CD4-positive, alpha-beta memory T cell (primary cell): ENCODE data around the gene ARMH3. TPM values are rescaled to one million over a fixed set of nuclear protein-coding genes. Genes with fewer than 3 reads are reported as not detected.
A peak's percentile ranks its signal among the peaks of the same experiment; 100 is the strongest.

ENCODE experiments used
- CTCF ChIA-PET: fragments of 350-600 bp; sonication (Branson Sonifier 250); formaldehyde crosslinking; loops from one replicate; lab custom pipeline; 2021; ENCODE audit warnings: inconsistent platforms; ENCODE audit not compliant: partially characterized antibody; lab: Charles Lee
- POLR2A ChIA-PET: fragments of 350-600 bp; sonication (Branson Sonifier 250); formaldehyde crosslinking; loops from one replicate; lab custom pipeline; 2021; ENCODE audit not compliant: partially characterized antibody; lab: Charles Lee
- DNase-seq, 5 donors: peaks; one replicate each; pipeline versions ENCODE4 v3.0.0 to v3.0.0-alpha.2; 2020 to 2022; ENCODE audit warnings: mixed read lengths in 1 of 5
- H3K27ac ChIP-seq: one replicate; pipeline ENCODE4 v1.7.0; 2013; ENCODE audit warnings: low read depth, low read length
- H3K27me3 ChIP-seq: 2 replicates; pipeline ENCODE4 v1.7.0; 2013; ENCODE audit warnings: mild to moderate bottlenecking, low read length, moderate library complexity; ENCODE audit not compliant: insufficient read depth
- H3K36me3 ChIP-seq: 2 replicates; pipeline ENCODE4 v1.7.0; 2013; ENCODE audit warnings: mild to moderate bottlenecking, low read length, moderate library complexity; ENCODE audit not compliant: insufficient read depth
- H3K4me1 ChIP-seq: 2 replicates; pipeline ENCODE4 v1.7.0; 2013; ENCODE audit warnings: mild to moderate bottlenecking, low read length, moderate library complexity; ENCODE audit not compliant: insufficient read depth
- H3K4me3 ChIP-seq, 2 donors: one replicate each; pipeline ENCODE4 v1.7.0; 2013; ENCODE audit warnings: low read length in 2 of 2, mild to moderate bottlenecking in 1 of 2
- H3K9me3 ChIP-seq, 2 donors: one replicate each; pipeline ENCODE4 v1.7.0; 2013; ENCODE audit warnings: low read length in 2 of 2, control low read depth in 1 of 2; ENCODE audit not compliant: control insufficient read depth in 1 of 2
- H3K27ac Mint-ChIP-seq, 7 donors: one replicate each; pipeline ENCODE4 v1.8.0; 2020 to 2021; ENCODE audit warnings: mixed read lengths in 7 of 7, mild to moderate bottlenecking in 6 of 7, inconsistent platforms in 3 of 7, moderate library complexity in 3 of 7
- H3K27me3 Mint-ChIP-seq, 2 donors: one replicate each; pipeline ENCODE4 v1.8.0; 2020 to 2021; ENCODE audit warnings: mixed read lengths in 2 of 2
- H3K36me3 Mint-ChIP-seq, 2 donors: one replicate each; pipeline ENCODE4 v1.8.0; 2020 to 2021; ENCODE audit warnings: mixed read lengths in 2 of 2, inconsistent platforms in 1 of 2, mild to moderate bottlenecking in 1 of 2
- H3K4me1 Mint-ChIP-seq, 4 donors: one replicate each; pipeline ENCODE4 v1.8.0; 2020 to 2021; ENCODE audit warnings: mixed read lengths in 4 of 4, mild to moderate bottlenecking in 1 of 4
- H3K4me3 Mint-ChIP-seq, 8 donors: one replicate each; pipeline ENCODE4 v1.8.0; 2020 to 2021; ENCODE audit warnings: mixed read lengths in 8 of 8, mild to moderate bottlenecking in 7 of 8, moderate library complexity in 6 of 8, inconsistent platforms in 3 of 8
- H3K9me3 Mint-ChIP-seq, 8 donors: one replicate each; pipeline ENCODE4 v1.8.0; 2020 to 2021; ENCODE audit warnings: mixed read lengths in 8 of 8, mild to moderate bottlenecking in 5 of 8, inconsistent platforms in 3 of 8, moderate library complexity in 1 of 8
- intact Hi-C: fragments of 100-400 bp; cut with micrococcal nuclease; formaldehyde crosslinking; loops from one replicate; pipeline ENCODE4 v1.15.1; 2023
- polyA plus RNA-seq, 2 donors: library from polyadenylated mRNA; unstranded; fragments of 300-500 nt; fragmentation: Illumina TruSeq; gene quantifications; one replicate each; pipeline ENCODE4 v1.2.3, GENCODE V29; 2021
- total RNA-seq, 2 experiments: library from RNA; stranded (reverse); gene quantifications; one replicate each; pipeline ENCODE4 v1.2.3, GENCODE V29; 2021

Gene ARMH3
- total and polyA plus RNA-seq, 4 experiments from 2014 or later: 21.9 to 31.8 (median 30.0) TPM

DNA sequence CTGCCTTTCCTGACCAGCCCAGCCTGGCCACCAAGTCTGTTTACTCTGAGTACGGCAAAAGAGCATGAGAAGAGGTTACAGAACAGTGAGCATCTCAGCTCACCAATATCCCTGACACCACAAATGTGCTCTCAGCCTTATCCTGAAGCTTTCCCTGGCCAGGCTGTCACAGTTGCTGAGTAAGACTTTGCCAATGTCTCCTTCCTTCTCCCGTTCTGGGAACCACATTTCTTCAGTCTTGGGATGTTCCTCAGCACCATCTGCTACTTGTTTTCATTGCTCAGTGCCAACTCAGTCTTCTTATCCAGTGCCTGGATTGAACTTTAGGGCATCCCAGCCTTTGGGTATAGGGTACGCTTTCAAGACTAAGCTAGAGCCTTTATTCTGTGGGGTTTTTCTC lies 205.2 kb downstream of the ARMH3 start:
- Mint-ChIP-seq H3K4me3 (no peak overlapping the region), H3K36me3 (peaks cover 31 to 42% of the 10 kb centered on the region in 2 donors), H3K9me3 (no peaks in the 10 kb centered on the region), H3K27me3 (no peaks in the 10 kb centered on the region), H3K27ac (peak overlapping the region in 1 of 7 donors; percentile 53), H3K4me1 (no peaks in the 10 kb centered on the region)
- peaks cover 10% of the 10 kb centered on the region for H3K36me3 ChIP-seq
- no peak overlapping the region for H3K4me3 ChIP-seq
- H3K27me3 ChIP-seq: no peaks in the 10 kb centered on the region
- no peaks in the 10 kb centered on the region for H3K9me3 ChIP-seq
- intact Hi-C loops: no loop called here
- H3K4me1 ChIP-seq: no peaks in the 10 kb centered on the region
- POLR2A ChIA-PET: no interaction called here
- CTCF ChIA-PET: interaction anchor here (1.1 to 1.9 kb wide), 2 partner anchors 10 to 13 kb away, joined by 3 to 14 read pairs; no protein-coding TSS in a partner anchor
- no peak overlapping the region for H3K27ac ChIP-seq
- no peak for DNase-seq

DNA sequence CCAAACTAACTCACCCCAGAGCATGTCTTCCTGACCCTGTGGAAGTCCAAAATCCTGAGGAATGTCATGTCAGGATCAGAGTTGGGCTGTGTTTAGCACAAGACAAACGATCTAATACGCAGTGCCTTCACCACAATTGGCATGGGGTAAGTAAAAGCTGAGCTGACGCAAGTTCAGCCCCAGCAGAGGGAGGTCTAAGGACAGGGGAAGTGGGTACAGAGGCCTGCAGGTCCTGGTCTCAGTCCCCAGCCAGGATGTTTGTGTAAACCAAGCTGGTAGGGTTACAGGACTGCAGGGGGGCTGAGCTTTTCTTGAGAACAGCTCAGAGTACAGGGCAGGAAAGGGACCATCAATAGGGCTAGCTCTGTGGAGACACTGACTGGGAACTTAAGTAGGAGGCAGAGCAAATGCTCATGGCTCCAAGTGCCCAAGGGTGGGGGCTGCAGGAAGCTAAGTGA lies 207.1 kb downstream of the ARMH3 start:
- intact Hi-C loops: no loop called here
- Mint-ChIP-seq H3K4me3 (no peak overlapping the region), H3K36me3 (peaks cover 35 to 43% of the 10 kb centered on the region in 2 donors), H3K27me3 (no peaks in the 10 kb centered on the region), H3K4me1 (peaks cover 5 to 8% (median 6%) of the 10 kb centered on the region in 4 donors), H3K27ac (peak overlapping the region in 1 of 7 donors; percentile 44), H3K9me3 (no peaks in the 10 kb centered on the region)
- Histone ChIP-seq H3K36me3 (peaks cover 10% of the 10 kb centered on the region), H3K27ac (no peak overlapping the region), H3K4me1 (peaks cover 6% of the 10 kb centered on the region), H3K27me3 (no peaks in the 10 kb centered on the region), H3K4me3 (no peak overlapping the region), H3K9me3 (no peaks in the 10 kb centered on the region)
- POLR2A ChIA-PET: interaction anchor here (1.3 to 1.4 kb wide), 2 partner anchors 10 to 30 kb away, joined by 3 read pairs; partner anchors contain the start of gene OGA
- CTCF ChIA-PET: interaction anchor here (0.8 to 2.1 kb wide), 2 partner anchors 9 to 66 kb away, joined by 3 to 8 read pairs; partner anchors contain the start of gene NPM3
- no peak for DNase-seq

DNA sequence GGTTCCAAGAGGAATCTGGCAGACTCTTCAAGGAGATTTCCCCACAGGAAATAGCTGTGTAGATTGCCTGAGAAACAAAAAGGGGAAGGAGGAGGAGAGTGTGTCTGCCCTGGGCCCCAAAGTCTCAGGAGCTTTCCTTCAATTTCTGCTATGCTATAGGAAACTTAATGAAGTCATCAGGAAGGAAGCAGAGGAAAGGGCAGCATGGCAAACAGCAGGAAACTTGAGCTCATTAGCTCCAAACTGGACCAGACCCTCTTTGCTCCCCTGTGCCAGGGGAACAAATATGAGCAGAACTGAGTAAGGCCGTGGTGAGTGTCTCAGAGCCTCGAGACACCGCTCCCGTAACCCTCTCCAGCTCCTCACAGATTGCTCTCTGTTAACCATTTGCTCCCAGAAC lies 207.6 kb downstream of the ARMH3 start:
- peaks cover 10% of the 10 kb centered on the region for H3K36me3 ChIP-seq
- no peaks in the 10 kb centered on the region for H3K27me3 Mint-ChIP-seq

DNA sequence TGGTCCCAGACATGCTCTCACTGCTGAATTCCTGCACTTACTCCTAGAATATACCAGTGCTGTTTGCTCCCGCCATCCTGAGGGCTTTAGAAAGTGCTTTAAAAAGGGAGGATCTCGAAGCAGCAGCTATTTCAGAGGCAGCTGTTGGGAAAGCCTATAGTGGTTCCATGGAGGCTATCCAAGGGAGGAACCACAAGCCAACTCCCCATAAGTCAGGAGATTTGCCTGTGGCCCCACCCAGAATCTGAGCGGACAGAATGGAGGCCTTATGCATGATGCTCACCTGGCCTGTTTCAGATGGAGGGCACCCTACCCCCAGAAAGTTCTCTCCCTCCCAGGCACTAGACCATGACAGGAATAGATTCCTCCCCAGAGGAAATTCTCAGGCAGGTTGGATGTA lies 210.1 kb downstream of the ARMH3 start:
- Mint-ChIP-seq H3K4me1 (peaks cover 16 to 33% (median 24%) of the 10 kb centered on the region in 4 donors), H3K36me3 (peaks cover 29 to 37% of the 10 kb centered on the region in 2 donors), H3K27ac (no peak overlapping the region), H3K9me3 (no peaks in the 10 kb centered on the region), H3K4me3 (peak overlapping the region in 1 of 8 donors; percentile 43), H3K27me3 (no peaks in the 10 kb centered on the region)
- Histone ChIP-seq H3K36me3 (peaks cover 10% of the 10 kb centered on the region), H3K9me3 (no peaks in the 10 kb centered on the region), H3K27ac (no peak overlapping the region), H3K27me3 (no peaks in the 10 kb centered on the region), H3K4me1 (peaks cover 21% of the 10 kb centered on the region), H3K4me3 (no peak overlapping the region)
- ChIA-PET CTCF (interaction anchor here (0.7 to 2.2 kb wide), 6 partner anchors 9 to 228 kb away, joined by 3 to 5 read pairs (median 3); no protein-coding TSS in a partner anchor), POLR2A (interaction anchor here (0.6 kb wide), 1 partner anchor 78 kb away, joined by 3 read pairs; no protein-coding TSS in a partner anchor)
- intact Hi-C loops: no loop called here
- no peak for DNase-seq

More for the DNA sequence above, 207.6 kb downstream of the ARMH3 start:
- intact Hi-C loops: no loop called here
- Mint-ChIP-seq H3K4me3 (no peak overlapping the region), H3K27ac (peak overlapping the region in 2 of 7 donors; percentile 44 to 61), H3K9me3 (no peaks in the 10 kb centered on the region), H3K36me3 (peaks cover 35 to 43% of the 10 kb centered on the region in 2 donors), H3K4me1 (peaks cover 5 to 9% (median 7%) of the 10 kb centered on the region in 4 donors)
- H3K4me1 ChIP-seq: peaks cover 8% of the 10 kb centered on the region
- H3K27ac ChIP-seq: no peak overlapping the region
- H3K9me3 ChIP-seq: no peaks in the 10 kb centered on the region
- H3K4me3 ChIP-seq: no peak overlapping the region
- ChIA-PET POLR2A (interaction anchor here (1.3 to 1.4 kb wide), 2 partner anchors 11 to 30 kb away, joined by 3 read pairs; partner anchors contain the start of gene OGA), CTCF (interaction anchor here (2.1 kb wide), 1 partner anchor 8 kb away, joined by 8 read pairs; no protein-coding TSS in a partner anchor)
- no peak for DNase-seq
- no peaks in the 10 kb centered on the region for H3K27me3 ChIP-seq

DNA sequence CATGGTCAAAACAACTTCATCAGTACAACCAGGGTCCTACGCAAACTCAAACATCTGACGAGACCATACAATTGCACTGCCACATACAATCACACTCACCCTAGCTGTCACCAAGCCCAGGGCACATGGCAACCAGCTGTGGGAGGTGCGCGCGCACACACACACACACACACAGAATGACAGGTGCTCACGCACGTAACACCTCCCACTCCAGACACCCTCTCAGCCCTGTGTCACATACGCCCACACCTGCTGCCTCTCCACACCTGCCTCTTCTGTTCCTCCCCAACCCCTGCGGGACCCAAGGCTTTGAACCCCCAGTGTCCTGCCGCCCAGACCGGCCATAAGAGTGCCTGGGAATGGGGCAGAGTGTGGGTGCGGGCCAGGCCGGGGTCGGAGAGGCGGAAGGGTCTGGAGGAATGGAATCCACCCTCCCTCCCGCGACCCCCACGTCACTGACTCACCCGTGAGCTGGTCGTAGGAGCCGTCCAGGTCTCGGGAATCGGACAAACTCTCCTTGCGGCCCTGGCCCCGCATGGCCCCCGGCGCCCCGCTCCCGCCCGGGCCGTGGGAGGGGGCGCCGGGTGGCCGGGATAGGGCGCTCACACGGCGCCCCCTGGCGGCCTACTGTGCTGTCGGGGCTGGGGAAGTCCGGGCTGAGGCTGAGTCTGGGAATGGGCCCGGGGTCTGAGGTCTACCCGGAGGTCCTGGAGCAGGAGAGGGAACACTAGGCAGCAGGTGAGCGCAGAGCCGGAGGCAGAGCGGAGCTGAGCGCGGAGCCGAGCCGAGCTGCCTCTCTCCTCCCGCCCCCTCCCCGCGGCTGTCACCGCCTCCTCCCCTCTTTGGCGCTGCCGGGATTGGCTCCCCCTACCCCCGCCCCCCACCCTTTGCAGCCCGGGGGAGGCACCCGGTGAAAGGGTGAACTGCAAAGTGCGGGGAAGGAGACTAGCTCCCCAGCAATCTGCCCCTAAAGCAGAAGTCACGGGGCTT lies 212.6 kb downstream of the ARMH3 start, which contains the start of gene KCNIP2:
Gene KCNIP2, minus strand, starts transcription at position 769 of the 990 bp plus-strand sequence. Its CDS starts 232 bp downstream, at position 537.
- Mint-ChIP-seq H3K27me3 (no peaks in the 10 kb centered on the region), H3K27ac (peak within 1 kb of the TSS; percentile 17 to 79 (median 59)), H3K36me3 (peaks cover 20% of the 10 kb centered on the region in 2 donors), H3K9me3 (no peaks in the 10 kb centered on the region), H3K4me3 (peak within 1 kb of the TSS; percentile 76 to 84 (median 79)), H3K4me1 (peaks cover 27 to 56% (median 40%) of the 10 kb centered on the region in 4 donors)
- no peak within 1 kb of the TSS for H3K27ac ChIP-seq
- no peak within 1 kb of the TSS for H3K4me3 ChIP-seq
- DNase-seq: peak; percentile 51 to 85 (median 54)
- H3K4me1 ChIP-seq: peaks cover 36% of the 10 kb centered on the region
- ChIA-PET CTCF (interaction anchor here (0.6 to 6.4 kb wide), 12 partner anchors 13 to 230 kb away, joined by 3 to 74 read pairs (median 6); partner anchors contain the start of gene OGA), POLR2A (interaction anchor here (1.4 kb wide), 1 partner anchor 25 kb away, joined by 6 read pairs; the partner anchor contains the start of gene OGA)
- intact Hi-C loops: loop anchor here (5.0 kb wide), 1 partner anchor 274 kb away; no protein-coding TSS in a partner anchor
- no peaks in the 10 kb centered on the region for H3K36me3 ChIP-seq
- H3K27me3 ChIP-seq: no peaks in the 10 kb centered on the region
- no peaks in the 10 kb centered on the region for H3K9me3 ChIP-seq

DNA sequence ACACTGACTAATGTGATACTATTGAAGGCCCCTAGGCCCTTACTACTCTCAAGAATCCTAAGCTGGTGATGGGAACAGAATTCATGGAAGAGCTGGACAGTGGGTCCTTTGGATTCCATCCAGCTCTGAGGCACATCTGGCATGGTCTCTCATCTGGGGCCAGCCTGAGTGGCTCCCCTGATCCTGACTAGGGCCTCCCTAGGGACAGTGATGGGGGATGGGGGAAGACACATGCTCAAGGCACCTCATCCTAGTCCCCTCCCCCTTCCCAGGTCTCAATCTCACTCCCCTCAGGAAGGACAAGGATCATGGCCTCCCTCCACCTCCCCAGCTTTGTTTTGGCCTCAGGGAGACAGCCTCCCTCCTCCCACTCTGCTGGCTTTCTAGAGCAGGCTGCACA lies 214.1 kb downstream of the ARMH3 start:
- Histone ChIP-seq H3K9me3 (no peaks in the 10 kb centered on the region), H3K4me3 (no peak overlapping the region), H3K27me3 (no peaks in the 10 kb centered on the region), H3K4me1 (peaks cover 36% of the 10 kb centered on the region), H3K36me3 (no peaks in the 10 kb centered on the region), H3K27ac (no peak overlapping the region)
- H3K27ac Mint-ChIP-seq: peak overlapping the region in 4 of 7 donors; percentile 36 to 80 (median 78)
- intact Hi-C loops: loop anchor here (2.0 to 5.0 kb wide), 3 partner anchors 47 to 275 kb away; no protein-coding TSS in a partner anchor
- peak overlapping the region in 4 of 8 donors; percentile 38 to 99 (median 90) for H3K4me3 Mint-ChIP-seq
- no peaks in the 10 kb centered on the region for H3K27me3 Mint-ChIP-seq
- peaks cover 27 to 56% (median 40%) of the 10 kb centered on the region in 4 donors for H3K4me1 Mint-ChIP-seq
- ChIA-PET CTCF (interaction anchor here (0.7 to 6.4 kb wide), 43 partner anchors 9 to 783 kb away, joined by 3 to 74 read pairs (median 7); partner anchors contain the start of genes ARMH3, NPM3 and OGA), POLR2A (interaction anchor here (0.5 to 4.3 kb wide), 5 partner anchors 11 to 1663 kb away, joined by 3 to 61 read pairs (median 4); partner anchors contain the start of gene OGA)
- H3K36me3 Mint-ChIP-seq: peaks cover 9 to 10% of the 10 kb centered on the region in 2 donors
- no peaks in the 10 kb centered on the region for H3K9me3 Mint-ChIP-seq
- no peak for DNase-seq
